Endothelial cell of umbilical vein (primary cell): ENCODE results near the gene ZNF316. TPM values are rescaled to one million over a fixed set of nuclear protein-coding genes. Genes with fewer than 3 reads are reported as not detected.

Source experiments
- BruUV-seq: library from RNA; stranded (reverse); fragments of 400-500 nt; replicated peaks from 2 replicates; lab custom pipeline; 2021; lab: Mats Ljungman, UMichigan
- CTCF ChIA-PET: fragments of 300-600, 350-600 bp; sonication (Branson Sonifier 250); formaldehyde crosslinking; loops from one replicate; lab custom pipeline; 2021; ENCODE audit warnings: antibody characterized with exemption, inconsistent platforms; lab: Charles Lee
- POLR2A ChIA-PET: fragments of 300-600, 350-600 bp; sonication (Branson Sonifier 250); formaldehyde crosslinking; loops from one replicate; lab custom pipeline; 2021; ENCODE audit warnings: antibody characterized with exemption, inconsistent platforms; lab: Charles Lee
- DNase-seq: peaks from one replicate; pipeline ENCODE4 v3.0.0-alpha.2; 2011; ENCODE audit warnings: low read depth, low spot score
- FAIRE-seq: peaks from 2 replicates; lab custom pipeline; 2011; peaks lifted over from hg19 to GRCh38; lab: Jason Lieb, UNC
- H2AFZ ChIP-seq: 2 replicates; pipeline ENCODE4 v1.6.0; 2012; ENCODE audit warnings: low read depth, low read length, control low read depth, inconsistent platforms
- H3K27ac ChIP-seq: 2 replicates; pipeline ENCODE4 v1.5.1; 2011; ENCODE audit warnings: low read depth, mild to moderate bottlenecking, control low read depth, low read length, moderate library complexity; ENCODE audit not compliant: insufficient read depth
- H3K27me3 ChIP-seq, 2 experiments: 2 replicates each; pipeline versions ENCODE4 v1.6.0 to v1.6.1; 2011; ENCODE audit warnings: low read length in 2 of 2, mixed read lengths in 1 of 2; ENCODE audit not compliant: control insufficient read depth in 2 of 2, insufficient read depth in 2 of 2
- H3K36me3 ChIP-seq, 2 experiments: 2 replicates in 1 of 2; 3 replicates in 1 of 2; pipeline ENCODE4 v1.5.1; 2011; ENCODE audit warnings: low read length in 2 of 2, mild to moderate bottlenecking in 1 of 2, moderate library complexity in 1 of 2; ENCODE audit not compliant: control insufficient read depth in 2 of 2, insufficient read depth in 2 of 2; ENCODE audit errors: extremely low read depth in 1 of 2
- H3K4me1 ChIP-seq: 3 replicates; pipeline ENCODE4 v1.5.1; 2011; ENCODE audit warnings: mild to moderate bottlenecking, low read length; ENCODE audit not compliant: control insufficient read depth, insufficient read depth; ENCODE audit errors: extremely low read depth
- H3K4me2 ChIP-seq: 2 replicates; pipeline ENCODE4 v1.6.1; 2011; ENCODE audit warnings: low read length, control low read depth, mixed read lengths; ENCODE audit not compliant: insufficient read depth
- H3K4me3 ChIP-seq, 3 experiments: fragments of 200-600 bp in 1 of 3; sonication (generic), shearing (Covaris generic) in 1 of 3; replicated peaks in 1 of 3; 2 replicates each; pipeline ENCODE4 v1.5.1; 2011 to 2016; ENCODE audit warnings: control low read depth in 3 of 3, low read length in 3 of 3, mild to moderate bottlenecking in 2 of 3, inconsistent platforms in 1 of 3, low read depth in 1 of 3, moderate library complexity in 1 of 3; ENCODE audit not compliant: insufficient read depth in 1 of 3
- H3K79me2 ChIP-seq: 2 replicates; pipeline ENCODE4 v1.6.0; 2012; ENCODE audit warnings: low read length, inconsistent platforms; ENCODE audit not compliant: control insufficient read depth, insufficient read depth
- H3K9ac ChIP-seq: replicated peaks from 2 replicates; pipeline ENCODE3; 2011; ENCODE audit warnings: low read length, control low read depth; ENCODE audit not compliant: insufficient read depth; ENCODE audit errors: extremely low read depth
- H3K9me1 ChIP-seq: replicated peaks from 3 replicates; pipeline ENCODE4 v1.6.0; 2011; ENCODE audit warnings: mild to moderate bottlenecking, low read length; ENCODE audit not compliant: control insufficient read depth, insufficient read depth; ENCODE audit errors: extremely low read depth
- H3K9me3 ChIP-seq: replicated peaks from 2 replicates; pipeline ENCODE4 v1.5.1; 2012; ENCODE audit warnings: low read length, inconsistent platforms; ENCODE audit not compliant: control insufficient read depth, insufficient read depth
- H4K20me1 ChIP-seq: replicated peaks from 2 replicates; pipeline ENCODE3; 2011; ENCODE audit warnings: mild to moderate bottlenecking, low read length; ENCODE audit not compliant: control insufficient read depth, insufficient read depth; ENCODE audit errors: extremely low read depth
- CTCF ChIP-seq, 2 donors: IDR thresholded peaks; 1 replicate in 1 of 2; 2 replicates in 1 of 2; pipeline ENCODE4 v1.5.1; 2011; ENCODE audit warnings: low read length in 2 of 2, mild to moderate bottlenecking in 2 of 2, moderate library complexity in 2 of 2, control low read depth in 1 of 2, inconsistent platforms in 1 of 2, low read depth in 1 of 2; ENCODE audit not compliant: insufficient read depth in 1 of 2; ENCODE audit errors: extremely low read depth in 1 of 2
- EZH2 ChIP-seq: IDR thresholded peaks from 2 replicates; pipeline ENCODE4 v1.6.1; 2012; ENCODE audit warnings: borderline replicate concordance, low read depth, mild to moderate bottlenecking, moderate library complexity, low read length, inconsistent platforms; ENCODE audit not compliant: severe bottlenecking
- FOS ChIP-seq: IDR thresholded peaks from 2 replicates; pipeline ENCODE4 v1.6.1; 2011; ENCODE audit warnings: mild to moderate bottlenecking, low read length, moderate library complexity, borderline replicate concordance; ENCODE audit not compliant: insufficient read depth
- GATA2 ChIP-seq: IDR thresholded peaks from 2 replicates; pipeline ENCODE4 v1.7.0; 2011; ENCODE audit warnings: low read depth, mild to moderate bottlenecking, moderate library complexity, mixed read lengths, low read length; ENCODE audit not compliant: insufficient read length, insufficient read depth
- JUN ChIP-seq: IDR thresholded peaks from 2 replicates; pipeline ENCODE4 v1.6.1; 2011; ENCODE audit warnings: borderline replicate concordance, low read depth; ENCODE audit not compliant: insufficient read length, insufficient read depth
- MYC ChIP-seq: IDR thresholded peaks from one replicate; pipeline ENCODE4 v1.6.1; 2011; ENCODE audit warnings: mild to moderate bottlenecking, low read depth, low read length
- POLR2A ChIP-seq: IDR thresholded peaks from 2 replicates; pipeline ENCODE4 v1.6.1; 2012; ENCODE audit warnings: low read depth, mild to moderate bottlenecking, control low read depth, low read length
- POLR2AphosphoS5 ChIP-seq: IDR thresholded peaks from 2 replicates; pipeline ENCODE4 v1.6.1; 2012; ENCODE audit warnings: low read depth, mild to moderate bottlenecking, control low read depth, low read length, moderate library complexity; ENCODE audit not compliant: insufficient read depth
- dilution Hi-C: fragments of 300-500 bp; cut with MboI; formaldehyde crosslinking; loops from one replicate; pipeline ENCODE4 v1.15.0; 2019; ENCODE audit warnings: low sequenced_read_pairs; ENCODE audit not compliant: extremely low pct_ligation_motif_present
- intact Hi-C: fragments of 100-400 bp; cut with micrococcal nuclease; formaldehyde crosslinking; loops from one replicate; pipeline ENCODE4 v1.10.0; 2022
- polyA plus RNA-seq, 4 experiments: library from polyadenylated mRNA; depleted of rRNA in 3 of 4; stranded (reverse) in 3 of 4; unstranded in 1 of 4; fragments of >200 nt; gene quantifications; 2 replicates each; pipeline versions ENCODE4 v1.2.1 to v1.2.3, GENCODE V29; 2011 to 2012; ENCODE audit warnings: missing spikeins in 1 of 4
- total RNA-seq: library from RNA; stranded (reverse); gene quantifications from 2 replicates; pipeline ENCODE4 v1.2.3, GENCODE V29; 2021
- TF ChIP-seq, protein P1 (sequence below): IDR thresholded peaks from 2 replicates; pipeline ENCODE4 v1.6.1; 2011; ENCODE audit not compliant: insufficient read depth, insufficient read length

Gene ZNF316
- total and polyA plus RNA-seq, 2 donors (not counting 3 experiments of a cell fraction or from before 2014, with no cell fraction given), result 7.7 to 23.8 TPM

- H3K4me1 ChIP-seq, result no peaks in the 10 kb centered on the region
- H3K9me3 ChIP-seq, result no peaks in the 10 kb centered on the region
- no peak overlapping the region for H3K4me3 ChIP-seq
- H3K9ac ChIP-seq, result no peak overlapping the region
- DNase-seq, result no peak
- ChIA-PET CTCF (no interaction called here), POLR2A (no interaction called here)
- no peak overlapping the region for H3K4me2 ChIP-seq
- H3K79me2 ChIP-seq, result no peaks in the 10 kb centered on the region
- H3K27me3 ChIP-seq, result no peaks in the 10 kb centered on the region
- dilution Hi-C loops, result no loop called here
- no peaks in the 10 kb centered on the region for H3K9me1 ChIP-seq
- FAIRE-seq, result no peak
- no peak overlapping the region for H3K27ac ChIP-seq
- no peak for TF ChIP-seq EZH2
- no peak for TF ChIP-seq CTCF (IDR thresholded peaks at IDR 0.05; ENCODE audit: extremely low read depth in 1 of 2, insufficient read depth in 1 of 2, low read depth in 1 of 2, low read length in 2 of 2)
- no peak for TF ChIP-seq MYC
- TF ChIP-seq JUN, result no peak
- TF ChIP-seq GATA2, result no peak
- TF ChIP-seq, protein P1, sequence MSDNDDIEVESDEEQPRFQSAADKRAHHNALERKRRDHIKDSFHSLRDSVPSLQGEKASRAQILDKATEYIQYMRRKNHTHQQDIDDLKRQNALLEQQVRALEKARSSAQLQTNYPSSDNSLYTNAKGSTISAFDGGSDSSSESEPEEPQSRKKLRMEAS, result no peak
- TF ChIP-seq POLR2A, result no peak
- TF ChIP-seq FOS, result no peak
- TF ChIP-seq POLR2AphosphoS5, result no peak
- intact Hi-C loops, result no loop called here
- H4K20me1 ChIP-seq, result no peaks in the 10 kb centered on the region
- peaks cover 7 to 11% of the 10 kb centered on the region in 2 experiments for H3K36me3 ChIP-seq
- no TSS peak for BruUV-seq
- H2AFZ ChIP-seq, result no peak overlapping the region
Observed at GRCh38 chr7:6606866-6607583, 30.1 kb upstream of the ZNF316 start.
